Keratinocyte (primary cell): ENCODE results near the gene PDCD5. TPM values are rescaled to one million over a fixed set of nuclear protein-coding genes. Genes with fewer than 3 reads are reported as not detected.

Experiments
- DNase-seq: peaks from one replicate; pipeline ENCODE4 v3.0.0-alpha.2; 2011; ENCODE audit warnings: low read depth, missing footprints, low spot score
- FAIRE-seq: peaks from 2 replicates; lab custom pipeline; 2011; peaks lifted over from hg19 to GRCh38; lab: Jason Lieb, UNC
- H2AFZ ChIP-seq: 2 replicates; pipeline ENCODE4 v1.6.0; 2012; ENCODE audit warnings: low read length, control low read depth, inconsistent platforms; ENCODE audit not compliant: control insufficient read depth
- H3K27ac ChIP-seq: 2 replicates; pipeline ENCODE4 v1.5.1; 2011; ENCODE audit warnings: low read length; ENCODE audit not compliant: control insufficient read depth, insufficient read depth
- H3K27me3 ChIP-seq: 3 replicates; pipeline ENCODE4 v1.6.0; 2011; ENCODE audit warnings: low read length; ENCODE audit not compliant: control insufficient read depth, insufficient read depth; ENCODE audit errors: extremely low read depth
- H3K36me3 ChIP-seq, 2 experiments: 2 replicates in 1 of 2; 3 replicates in 1 of 2; pipeline ENCODE4 v1.5.1; 2011; ENCODE audit warnings: low read length in 2 of 2, mild to moderate bottlenecking in 1 of 2; ENCODE audit not compliant: control insufficient read depth in 2 of 2, insufficient read depth in 2 of 2; ENCODE audit errors: extremely low read depth in 1 of 2
- H3K4me1 ChIP-seq: 3 replicates; pipeline ENCODE4 v1.5.1; 2011; ENCODE audit warnings: low read length; ENCODE audit not compliant: control insufficient read depth, insufficient read depth; ENCODE audit errors: extremely low read depth
- H3K4me2 ChIP-seq: 3 replicates; pipeline ENCODE4 v1.6.0; 2011; ENCODE audit warnings: low read depth, low read length; ENCODE audit not compliant: control insufficient read depth, insufficient read depth; ENCODE audit errors: extremely low read depth
- H3K4me3 ChIP-seq, 3 experiments: fragments of 200-600 bp in 1 of 3; sonication (generic) in 1 of 3; 2 replicates in 2 of 3; 3 replicates in 1 of 3; pipeline ENCODE4 v1.5.1; 2011 to 2016; ENCODE audit warnings: low read length in 3 of 3, mild to moderate bottlenecking in 3 of 3, control low read depth in 2 of 3, inconsistent platforms in 1 of 3, low read depth in 1 of 3, mixed read lengths in 1 of 3, mixed run types in 1 of 3, moderate library complexity in 1 of 3; ENCODE audit not compliant: control insufficient read depth in 2 of 3, insufficient read depth in 2 of 3; ENCODE audit errors: extremely low read depth in 1 of 3
- H3K79me2 ChIP-seq: 2 replicates; pipeline ENCODE4 v1.6.0; 2012; ENCODE audit warnings: low read length; ENCODE audit not compliant: control insufficient read depth, insufficient read depth
- H3K9ac ChIP-seq: 3 replicates; pipeline ENCODE4 v1.6.0; 2011; ENCODE audit warnings: low read length; ENCODE audit not compliant: control insufficient read depth, insufficient read depth; ENCODE audit errors: extremely low read depth
- H3K9me1 ChIP-seq: 3 replicates; pipeline ENCODE4 v1.6.0; 2011; ENCODE audit warnings: low read length; ENCODE audit not compliant: control insufficient read depth, insufficient read depth; ENCODE audit errors: extremely low read depth
- H3K9me3 ChIP-seq: 2 replicates; pipeline ENCODE4 v1.5.1; 2012; ENCODE audit warnings: low read depth, low read length; ENCODE audit not compliant: control insufficient read depth
- H4K20me1 ChIP-seq: 3 replicates; pipeline ENCODE4 v1.6.0; 2011; ENCODE audit warnings: low read length; ENCODE audit not compliant: control insufficient read depth, insufficient read depth; ENCODE audit errors: extremely low read depth
- EZH2 ChIP-seq: IDR thresholded peaks from one replicate; pipeline ENCODE4 v1.6.1; 2012; ENCODE audit warnings: inconsistent platforms, mild to moderate bottlenecking, low read length, moderate library complexity
- dilution Hi-C: fragments of 300-500 bp; cut with MboI; formaldehyde crosslinking; loops from one replicate; pipeline ENCODE4 v1.7.0; 2020; ENCODE audit warnings: low sequenced_read_pairs; ENCODE audit not compliant: extremely low pct_ligation_motif_present
- polyA plus RNA-seq, 5 experiments: library from polyadenylated mRNA; depleted of rRNA in 3 of 5; stranded (reverse) in 3 of 5; stranded (forward) in 1 of 5; unstranded in 1 of 5; fragments of >200 nt; gene quantifications; 1 replicate in 1 of 5; 2 replicates in 3 of 5; 3 replicates in 1 of 5; pipeline versions ENCODE4 v1.2.1 to v1.2.3, GENCODE V29; 2011 to 2012; ENCODE audit warnings: missing spikeins in 2 of 5, low read depth in 1 of 5, low replicate concordance in 1 of 5
- TF ChIP-seq, protein P1 (sequence below), 3 experiments: IDR thresholded peaks in 1 of 3; conservative IDR thresholded peaks in 1 of 3; optimal IDR thresholded peaks in 1 of 3; 2 replicates in 2 of 3; 3 replicates in 1 of 3; pipeline versions ENCODE3 to v1.5.1; 2011; ENCODE audit warnings: low read length in 3 of 3, mild to moderate bottlenecking in 3 of 3, moderate library complexity in 2 of 3, control low read depth in 1 of 3, inconsistent platforms in 1 of 3; ENCODE audit not compliant: insufficient read depth in 2 of 3; ENCODE audit errors: extremely low read depth in 1 of 3

The PDCD5 gene
- polyA plus RNA-seq, 1 donor (not counting 4 experiments of a cell fraction or from before 2014, with no cell fraction given), result 177 TPM

DNA sequence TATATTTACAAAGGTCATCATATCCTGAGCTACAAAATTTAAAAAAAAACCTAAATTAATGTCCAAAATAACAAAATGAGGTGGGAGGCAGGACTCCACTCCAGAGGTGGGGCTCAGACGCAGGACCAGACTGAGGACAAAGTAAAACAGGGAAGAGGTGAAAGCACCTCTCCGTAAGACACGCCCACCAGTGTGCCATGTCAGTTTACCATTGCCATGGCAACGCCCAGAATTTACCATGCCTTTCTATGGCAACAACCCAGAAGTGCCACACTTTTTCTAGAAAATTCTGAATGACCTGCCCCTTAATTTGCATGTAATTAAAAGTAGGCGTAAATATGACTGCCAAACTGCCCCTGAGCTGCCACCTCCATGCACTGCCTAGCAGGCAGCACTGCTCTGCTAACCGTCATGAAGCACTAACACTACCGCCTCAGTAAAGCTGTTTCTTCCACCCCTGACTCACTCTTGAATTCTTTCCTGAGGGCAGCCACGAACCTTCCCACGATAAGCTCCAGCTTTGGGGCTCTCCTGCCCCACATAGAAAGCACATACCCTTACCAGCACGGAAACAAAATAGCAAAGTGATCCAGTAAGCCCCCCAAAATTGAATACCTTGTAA lies 22.3 kb upstream of the PDCD5 start:
- no peaks in the 10 kb centered on the region for H3K27me3 ChIP-seq
- DNase-seq (no peak), FAIRE-seq (no peak)
- H3K79me2 ChIP-seq, result no peaks in the 10 kb centered on the region
- no peaks in the 10 kb centered on the region for H4K20me1 ChIP-seq
- H3K9me3 ChIP-seq, result no peaks in the 10 kb centered on the region
- dilution Hi-C loops, result no loop called here
- no peak overlapping the region for H3K27ac ChIP-seq
- no peaks in the 10 kb centered on the region for H3K9me1 ChIP-seq
- no peak overlapping the region for H3K4me3 ChIP-seq
- no peaks in the 10 kb centered on the region for H3K36me3 ChIP-seq
- no peak overlapping the region for H2AFZ ChIP-seq
- no peak overlapping the region for H3K9ac ChIP-seq
- no peaks in the 10 kb centered on the region for H3K4me1 ChIP-seq
- TF ChIP-seq, protein P1, sequence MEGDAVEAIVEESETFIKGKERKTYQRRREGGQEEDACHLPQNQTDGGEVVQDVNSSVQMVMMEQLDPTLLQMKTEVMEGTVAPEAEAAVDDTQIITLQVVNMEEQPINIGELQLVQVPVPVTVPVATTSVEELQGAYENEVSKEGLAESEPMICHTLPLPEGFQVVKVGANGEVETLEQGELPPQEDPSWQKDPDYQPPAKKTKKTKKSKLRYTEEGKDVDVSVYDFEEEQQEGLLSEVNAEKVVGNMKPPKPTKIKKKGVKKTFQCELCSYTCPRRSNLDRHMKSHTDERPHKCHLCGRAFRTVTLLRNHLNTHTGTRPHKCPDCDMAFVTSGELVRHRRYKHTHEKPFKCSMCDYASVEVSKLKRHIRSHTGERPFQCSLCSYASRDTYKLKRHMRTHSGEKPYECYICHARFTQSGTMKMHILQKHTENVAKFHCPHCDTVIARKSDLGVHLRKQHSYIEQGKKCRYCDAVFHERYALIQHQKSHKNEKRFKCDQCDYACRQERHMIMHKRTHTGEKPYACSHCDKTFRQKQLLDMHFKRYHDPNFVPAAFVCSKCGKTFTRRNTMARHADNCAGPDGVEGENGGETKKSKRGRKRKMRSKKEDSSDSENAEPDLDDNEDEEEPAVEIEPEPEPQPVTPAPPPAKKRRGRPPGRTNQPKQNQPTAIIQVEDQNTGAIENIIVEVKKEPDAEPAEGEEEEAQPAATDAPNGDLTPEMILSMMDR (optimal IDR thresholded peaks at IDR 0.05 in 1 of 3, IDR thresholded peaks at IDR 0.05 in 1 of 3, conservative IDR thresholded peaks at IDR 0.05 in 1 of 3; ENCODE audit: extremely low read depth in 1 of 3, insufficient read depth in 2 of 3, low read length in 3 of 3), result no peak
- TF ChIP-seq EZH2, result no peak
- H3K4me2 ChIP-seq, result no peak overlapping the region

DNA sequence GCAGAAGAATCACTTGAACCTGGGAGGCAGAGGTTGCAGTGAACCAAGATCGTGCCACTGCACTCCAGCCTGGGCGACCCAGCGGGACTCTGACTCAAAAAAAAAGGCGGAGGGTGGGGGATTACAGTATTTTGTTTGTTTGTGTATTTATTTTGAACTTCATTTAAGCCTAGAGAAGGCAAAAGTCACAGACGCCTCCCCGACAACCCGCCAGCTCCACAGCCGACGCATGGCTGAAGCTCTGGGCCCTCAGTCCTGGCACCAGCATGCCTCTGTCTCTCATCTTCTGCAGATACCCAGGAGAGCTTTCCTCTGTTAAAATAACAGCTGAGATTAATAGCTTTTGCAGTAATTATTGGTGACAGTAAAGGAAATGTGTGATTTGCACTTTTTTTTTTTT lies 17.2 kb upstream of the PDCD5 start:
- FAIRE-seq (no peak), DNase-seq (no peak)
- Histone ChIP-seq H3K4me3 (no peak overlapping the region), H3K79me2 (no peaks in the 10 kb centered on the region), H3K27ac (no peak overlapping the region), H3K9me1 (no peaks in the 10 kb centered on the region), H3K9me3 (no peaks in the 10 kb centered on the region), H4K20me1 (no peaks in the 10 kb centered on the region), H2AFZ (no peak overlapping the region), H3K4me1 (no peaks in the 10 kb centered on the region), H3K36me3 (no peaks in the 10 kb centered on the region), H3K4me2 (no peak overlapping the region), H3K9ac (no peak overlapping the region), H3K27me3 (no peaks in the 10 kb centered on the region)
- no peak for TF ChIP-seq EZH2
- TF ChIP-seq, protein P1 (optimal IDR thresholded peaks at IDR 0.05 in 1 of 3, IDR thresholded peaks at IDR 0.05 in 1 of 3, conservative IDR thresholded peaks at IDR 0.05 in 1 of 3; ENCODE audit: extremely low read depth in 1 of 3, insufficient read depth in 2 of 3, low read length in 3 of 3), result no peak
- dilution Hi-C loops, result no loop called here
